IPS-18c (cell line): ENCODE results near the gene FAM107B.

Experiments
- H3K4me3 ChIP-seq: 2 replicates; pipeline ENCODE4 v1.7.0; 2013; ENCODE audit warnings: low read depth, mild to moderate bottlenecking, low read length, moderate library complexity; ENCODE audit not compliant: insufficient read depth
- H3K9me3 ChIP-seq: one replicate; pipeline ENCODE4 v1.6.1; 2013; ENCODE audit warnings: mild to moderate bottlenecking, low read length, moderate library complexity; ENCODE audit not compliant: control insufficient read depth, insufficient read depth

The FAM107B gene

DNA sequence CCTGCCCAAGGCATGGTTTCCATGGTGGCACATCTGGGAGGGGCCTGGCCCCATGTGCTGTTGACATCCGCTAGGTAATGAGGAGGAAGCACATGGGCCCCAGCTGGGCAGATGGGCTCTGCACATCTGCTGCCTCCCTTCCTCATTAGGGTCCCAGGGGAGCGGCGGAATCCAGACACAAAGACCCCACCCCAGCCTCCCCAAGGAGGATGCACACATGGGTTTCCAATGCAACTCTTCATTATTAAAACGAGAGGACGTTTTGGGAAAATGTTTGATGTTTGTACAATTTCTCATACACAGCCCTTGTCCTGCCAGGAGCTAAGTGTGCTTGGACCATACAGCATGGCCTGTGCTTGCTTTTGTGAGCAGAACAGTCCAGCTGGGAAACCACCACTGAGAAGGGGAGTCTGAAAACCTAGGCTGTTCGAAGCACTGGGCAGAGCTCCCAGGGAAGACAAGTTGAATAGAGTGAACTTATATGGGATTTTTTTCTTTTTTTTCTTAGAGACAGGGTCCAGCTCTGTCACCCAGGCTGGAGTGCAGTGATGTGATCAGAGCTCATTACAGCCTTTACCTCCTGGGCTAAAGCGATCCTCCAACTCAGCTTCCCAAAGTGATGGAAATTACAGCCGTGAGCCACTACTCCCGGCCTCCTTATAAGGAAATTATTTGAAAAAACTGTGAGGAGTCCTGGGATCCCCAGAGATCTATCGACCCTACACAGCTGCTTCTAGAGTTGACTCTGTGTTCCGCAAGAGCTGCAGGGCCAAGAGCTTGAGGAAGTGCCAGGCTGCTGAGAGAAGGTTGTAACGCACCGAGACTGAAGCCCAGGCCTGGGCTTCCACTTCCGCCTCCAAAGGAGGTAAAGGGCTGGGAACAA is 23.4 kb downstream of the FAM107B start:
- Histone ChIP-seq H3K4me3 (no peak overlapping the region), H3K9me3 (no peaks in the 10 kb centered on the region)

DNA sequence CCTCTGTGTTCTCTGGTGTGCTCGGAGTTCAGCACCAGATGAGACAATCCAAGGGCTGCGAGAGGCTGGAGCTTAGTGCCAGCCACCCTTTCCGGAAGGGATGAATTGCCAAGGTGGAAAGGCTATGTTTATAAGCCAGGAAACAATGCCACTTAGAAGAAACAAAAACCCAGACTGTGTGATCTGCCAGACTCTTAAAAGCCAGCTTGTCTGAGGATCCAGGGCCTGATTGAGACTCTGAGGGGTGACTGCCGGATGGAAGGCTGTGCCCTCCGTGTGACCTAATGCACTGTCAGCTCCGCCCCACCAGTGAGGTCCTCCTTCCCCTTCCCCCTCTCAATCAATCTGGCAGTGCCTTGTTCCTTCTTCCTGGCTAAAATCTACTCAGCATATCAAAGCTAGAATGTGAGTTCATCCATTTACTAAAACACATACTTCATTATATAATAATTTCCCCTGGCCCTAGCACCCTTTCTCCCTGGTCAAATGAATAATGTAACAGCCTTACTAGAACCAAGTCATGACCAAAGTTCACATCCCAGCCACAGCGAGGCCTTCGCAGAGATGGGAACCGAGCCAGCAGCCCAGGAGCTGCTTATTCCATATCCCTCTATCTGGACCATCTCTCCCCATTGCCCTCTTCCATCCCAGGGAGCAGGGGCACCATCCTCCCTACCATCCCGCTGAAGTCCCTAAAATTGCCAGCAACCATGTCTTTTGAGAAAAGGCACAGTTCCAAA is 25.5 kb downstream of the FAM107B start:
- Histone ChIP-seq H3K4me3 (no peak overlapping the region), H3K9me3 (no peaks in the 10 kb centered on the region)

DNA sequence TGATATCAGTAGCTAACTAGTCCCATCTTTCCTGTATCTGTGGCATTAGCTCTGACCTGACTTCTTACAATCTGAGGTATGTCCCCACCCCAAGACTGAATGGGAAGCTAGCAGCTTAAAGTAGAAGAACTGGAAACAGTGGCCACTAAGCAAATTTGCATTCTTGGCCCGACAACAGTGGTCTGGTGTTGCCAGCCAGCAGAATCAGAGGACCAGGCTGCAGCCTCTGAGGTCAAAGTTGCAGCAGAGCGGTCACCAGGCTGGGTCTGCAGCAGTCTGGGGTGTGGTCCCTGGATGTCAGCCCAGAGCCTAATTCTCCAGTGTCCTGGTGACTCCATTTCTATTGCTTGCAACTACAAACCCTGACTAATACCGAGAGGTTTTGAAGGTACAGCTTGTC is 26.3 kb downstream of the FAM107B start:
- no peak overlapping the region for H3K4me3 ChIP-seq

DNA sequence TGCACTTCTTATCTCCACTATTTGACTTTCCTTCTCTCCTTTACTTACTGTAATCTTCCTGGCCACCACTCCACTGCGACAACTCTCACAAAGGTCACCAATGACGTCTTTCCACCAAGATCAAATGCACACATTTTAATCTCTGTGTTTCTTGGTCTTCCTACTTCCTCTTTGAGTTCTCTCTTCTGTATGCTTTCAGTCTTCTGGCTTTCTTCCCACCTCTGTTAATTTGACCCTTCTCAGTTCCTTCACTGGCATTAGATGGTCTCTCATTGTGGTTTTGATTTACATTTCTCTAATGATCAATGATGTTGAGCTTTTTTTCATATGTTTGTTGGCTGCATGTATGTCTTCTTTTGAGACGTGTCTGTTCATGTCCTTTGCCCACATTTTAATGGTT is 31.9 kb downstream of the FAM107B start:
- Histone ChIP-seq H3K4me3 (no peak overlapping the region), H3K9me3 (peaks cover 3% of the 10 kb centered on the region)

More for the DNA sequence above, 26.3 kb downstream of the FAM107B start:
- H3K9me3 ChIP-seq = no peaks in the 10 kb centered on the region

DNA sequence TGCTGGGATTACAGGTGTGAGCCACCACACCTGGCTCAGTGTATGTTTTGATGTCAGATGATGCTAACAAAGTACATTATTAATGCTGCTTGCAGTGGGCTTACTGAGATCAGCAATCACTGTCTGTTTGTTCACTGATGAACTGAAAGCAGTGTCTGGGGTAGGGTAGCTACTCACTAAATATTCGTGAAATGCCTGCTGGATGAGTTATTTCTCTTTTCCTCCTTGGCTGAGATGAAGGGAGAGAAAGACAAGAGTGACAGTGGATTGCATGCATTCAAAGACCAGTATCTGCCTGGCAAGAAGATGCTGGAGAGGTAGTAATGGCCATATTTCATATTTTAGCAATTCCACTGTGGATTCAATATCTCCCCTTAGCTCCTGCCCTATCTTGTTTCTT is 32.3 kb downstream of the FAM107B start:
- peaks cover 3% of the 10 kb centered on the region for H3K9me3 ChIP-seq

DNA sequence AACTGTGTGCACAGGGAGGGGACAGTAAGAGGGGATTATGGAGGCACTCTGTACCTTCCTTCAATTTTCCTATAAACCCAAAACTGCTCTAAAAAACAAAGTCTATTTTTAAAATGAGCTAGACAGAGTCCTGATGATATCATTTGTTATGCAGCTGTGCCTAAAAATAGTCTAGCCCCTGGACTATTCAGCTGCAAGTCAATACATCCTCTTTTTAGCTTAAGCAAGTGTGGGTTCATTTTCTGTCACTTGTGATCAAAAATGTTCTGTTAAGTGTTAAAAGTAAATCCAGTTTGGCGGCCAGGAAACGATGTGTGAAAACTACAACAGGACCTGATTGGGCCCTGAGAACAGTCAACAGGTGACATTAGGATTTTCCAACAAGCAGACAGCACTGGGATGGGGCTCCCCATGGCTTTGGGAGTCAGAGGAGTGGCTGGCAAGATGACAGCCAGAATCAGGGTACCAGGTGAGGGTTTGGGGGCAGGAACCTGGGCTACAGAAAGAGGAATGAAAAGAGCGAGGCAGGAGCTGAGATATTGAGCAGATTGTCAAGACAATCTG is 33.9 kb downstream of the FAM107B start:
- peaks cover 3% of the 10 kb centered on the region for H3K9me3 ChIP-seq
- H3K4me3 ChIP-seq = no peak overlapping the region

More for the DNA sequence above, 32.3 kb downstream of the FAM107B start:
- H3K4me3 ChIP-seq = no peak overlapping the region

DNA sequence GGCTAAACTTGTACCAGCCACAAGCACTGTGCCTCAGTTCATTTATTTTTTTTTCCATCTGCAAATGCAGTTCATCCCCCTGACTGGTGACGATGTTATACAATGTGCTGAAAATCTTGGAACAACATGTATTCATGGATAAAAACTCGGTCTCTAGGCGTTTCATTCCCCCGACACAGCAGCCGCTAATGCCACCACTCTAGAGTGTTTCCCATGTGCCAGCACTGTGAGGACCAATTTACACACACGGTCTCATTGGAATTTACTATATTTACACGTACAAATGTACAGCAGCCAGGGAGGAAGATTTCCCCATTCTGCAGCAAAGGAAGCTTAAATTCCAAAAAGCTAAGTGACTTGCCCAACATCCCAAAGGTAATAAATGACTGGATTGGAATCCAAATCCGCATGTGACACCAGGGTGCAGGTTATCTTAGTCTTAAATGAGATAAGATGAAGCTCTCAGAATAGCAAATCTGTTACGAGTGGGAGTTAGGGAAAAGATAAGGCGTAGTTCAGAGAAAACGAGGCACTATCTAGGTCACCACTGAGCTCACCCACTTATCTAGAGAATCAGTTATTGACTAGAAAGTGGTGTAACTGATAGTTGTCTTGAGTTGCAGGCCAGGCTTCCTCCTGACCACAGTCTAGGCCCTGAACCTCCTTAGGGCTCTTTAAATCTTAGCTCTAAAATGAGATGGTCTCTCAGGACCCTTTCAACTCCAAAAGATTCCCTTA is 36.7 kb downstream of the FAM107B start:
- Histone ChIP-seq H3K9me3 (peaks cover 3% of the 10 kb centered on the region), H3K4me3 (no peak overlapping the region)

DNA sequence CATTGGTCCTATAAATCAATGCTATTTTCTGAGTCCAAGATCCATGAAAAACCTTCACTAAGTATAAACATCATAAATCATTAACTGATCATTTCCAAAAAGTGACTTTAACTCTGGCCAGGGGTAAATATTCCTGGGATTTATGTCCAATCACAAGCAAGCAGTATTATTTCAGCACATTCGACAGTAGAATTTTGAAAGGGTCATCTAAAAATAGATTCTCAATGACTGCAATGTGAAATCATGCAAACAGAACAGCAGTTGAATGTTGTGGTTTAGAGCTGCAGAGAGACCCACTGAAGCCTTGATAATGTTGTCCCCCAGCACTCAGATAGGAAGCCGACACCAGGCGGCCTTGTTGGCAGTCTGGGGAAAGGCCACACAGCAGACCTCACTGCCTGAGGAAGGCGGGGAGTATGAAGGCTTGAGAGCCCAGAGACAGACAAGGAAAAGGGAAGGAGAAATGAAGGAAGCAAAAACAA is 38.1 kb downstream of the FAM107B start:
- H3K9me3 ChIP-seq = peaks cover 3% of the 10 kb centered on the region
- no peak overlapping the region for H3K4me3 ChIP-seq

DNA sequence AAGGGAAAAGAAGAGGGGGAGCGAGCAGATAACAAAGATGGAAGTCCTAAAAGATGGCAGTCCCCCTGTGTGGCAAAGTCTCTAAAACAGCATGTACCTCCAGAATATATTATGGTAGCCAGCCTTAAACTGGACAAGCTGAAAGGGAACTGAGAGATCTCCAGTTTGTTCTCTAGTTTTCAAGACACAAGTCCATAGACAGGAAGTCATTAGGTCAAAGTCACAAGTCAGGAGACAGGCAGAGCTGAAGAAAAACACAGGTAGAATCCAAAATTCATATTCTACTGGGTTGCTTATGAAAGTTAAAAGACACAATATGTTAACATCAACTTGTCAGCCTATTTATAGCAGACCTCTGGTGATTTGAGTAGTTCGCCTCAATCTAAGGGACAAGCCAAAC is 38.7 kb downstream of the FAM107B start:
- peaks cover 3% of the 10 kb centered on the region for H3K9me3 ChIP-seq
- H3K4me3 ChIP-seq = no peak overlapping the region

DNA sequence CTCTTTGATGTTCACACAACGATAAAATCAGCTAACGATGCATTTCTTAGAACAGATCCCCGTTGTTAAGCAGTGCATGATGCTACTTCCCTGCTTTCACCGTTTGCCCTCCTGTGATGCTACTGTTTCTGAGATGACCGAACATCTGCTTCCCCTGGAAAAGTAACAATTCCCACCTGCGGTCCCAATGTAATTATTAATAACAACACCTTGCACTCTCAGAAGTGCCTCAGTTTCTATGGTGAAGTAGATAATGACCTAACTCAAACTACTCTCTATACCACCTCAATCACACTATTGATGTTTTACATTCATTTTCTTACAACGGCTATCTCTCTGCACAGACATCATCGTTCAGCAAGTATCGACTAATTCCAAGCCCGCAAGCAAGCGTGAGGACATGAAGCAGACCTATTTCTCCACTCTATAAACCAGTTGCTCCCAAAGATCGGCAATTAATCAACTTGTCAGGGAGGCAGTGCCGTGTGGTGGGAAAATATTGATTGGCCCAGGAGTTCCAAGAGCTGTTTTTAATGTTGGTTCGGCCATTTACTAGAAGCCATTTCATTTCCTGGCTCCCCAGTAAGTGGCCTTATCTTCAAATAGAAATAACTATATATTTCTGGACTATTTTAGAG is 42.7 kb downstream of the FAM107B start:
- no peaks in the 10 kb centered on the region for H3K9me3 ChIP-seq
- no peak overlapping the region for H3K4me3 ChIP-seq

DNA sequence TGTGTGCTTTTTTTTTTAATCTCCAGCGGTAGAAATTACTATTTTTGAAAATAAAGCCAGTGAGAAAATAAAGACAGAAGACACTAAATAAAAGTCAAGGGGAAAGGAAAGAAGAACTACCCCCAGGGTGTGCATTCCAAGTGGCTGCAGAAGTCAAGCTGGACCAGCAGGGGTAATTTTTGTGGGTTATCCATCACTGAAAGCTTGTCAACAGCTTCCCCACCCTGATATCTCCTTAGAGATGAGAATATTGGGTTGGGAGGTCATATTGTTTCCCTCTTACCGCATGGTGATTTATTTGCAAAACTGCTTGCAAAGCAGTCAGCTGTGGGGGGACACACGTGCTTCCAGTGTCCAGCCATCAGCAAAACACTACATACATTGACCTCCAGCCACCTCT is 46.4 kb downstream of the FAM107B start:
- no peak overlapping the region for H3K4me3 ChIP-seq
- peaks cover 3% of the 10 kb centered on the region for H3K9me3 ChIP-seq

DNA sequence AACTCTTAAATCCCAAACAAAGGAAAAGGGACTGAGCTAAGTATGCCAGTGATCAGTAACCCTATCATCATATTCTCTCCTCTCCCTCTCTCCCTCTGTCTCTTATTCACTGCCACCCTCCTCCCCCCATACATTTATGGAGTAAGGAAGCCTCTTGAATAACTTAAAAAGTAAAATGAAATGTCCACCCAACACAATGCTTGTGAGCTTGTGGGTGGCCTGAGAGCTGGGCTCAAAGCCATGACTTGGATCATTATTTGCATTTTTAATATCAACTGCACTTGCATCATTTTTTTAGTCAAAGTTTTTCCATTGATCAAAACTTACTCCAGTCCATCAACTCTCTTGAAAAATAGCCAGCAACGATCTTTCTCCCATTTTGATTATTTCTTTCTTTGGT is 46.8 kb downstream of the FAM107B start:
- H3K9me3 ChIP-seq = peaks cover 3% of the 10 kb centered on the region
- H3K4me3 ChIP-seq = no peak overlapping the region

DNA sequence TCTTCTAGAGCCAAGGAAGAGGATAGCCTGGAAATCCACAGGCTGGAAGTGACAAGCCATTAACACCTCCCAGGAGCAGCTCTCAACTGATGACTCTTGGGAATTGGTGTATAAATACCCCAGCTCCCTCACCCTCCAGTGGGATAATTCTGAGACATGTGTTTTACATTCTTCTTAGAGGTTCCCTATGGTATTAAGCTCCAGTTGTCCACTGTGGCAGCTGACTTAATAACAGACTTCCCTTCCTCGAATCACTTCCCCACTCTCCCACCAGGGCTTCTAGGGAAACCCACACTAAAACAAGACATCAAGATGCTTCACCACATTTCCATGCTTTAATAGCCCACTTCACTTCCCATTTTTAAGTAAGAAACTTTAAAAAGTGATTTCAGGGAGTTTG is 47.2 kb downstream of the FAM107B start:
- no peak overlapping the region for H3K4me3 ChIP-seq
- peaks cover 3% of the 10 kb centered on the region for H3K9me3 ChIP-seq

DNA sequence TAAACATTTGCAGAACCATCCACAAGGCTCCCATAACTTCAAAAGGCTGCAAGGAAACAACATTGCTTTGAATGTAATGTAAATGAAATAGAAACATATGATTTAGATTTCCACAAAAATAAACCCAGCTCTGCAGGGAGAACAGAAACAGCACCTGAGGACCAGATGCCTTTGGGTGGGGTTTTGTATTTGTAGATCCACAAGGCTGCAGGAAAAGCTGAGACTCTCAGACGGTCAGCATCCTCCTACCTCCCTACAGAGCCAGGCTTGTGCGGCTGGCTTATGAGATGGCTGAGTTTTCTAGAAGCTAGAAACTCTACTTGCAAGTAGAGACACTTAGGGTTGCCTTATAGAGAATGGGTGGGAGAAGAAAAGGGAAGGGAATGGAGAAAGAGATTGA is 49.8 kb downstream of the FAM107B start:
- Histone ChIP-seq H3K4me3 (no peak overlapping the region), H3K9me3 (peaks cover 3% of the 10 kb centered on the region)

DNA sequence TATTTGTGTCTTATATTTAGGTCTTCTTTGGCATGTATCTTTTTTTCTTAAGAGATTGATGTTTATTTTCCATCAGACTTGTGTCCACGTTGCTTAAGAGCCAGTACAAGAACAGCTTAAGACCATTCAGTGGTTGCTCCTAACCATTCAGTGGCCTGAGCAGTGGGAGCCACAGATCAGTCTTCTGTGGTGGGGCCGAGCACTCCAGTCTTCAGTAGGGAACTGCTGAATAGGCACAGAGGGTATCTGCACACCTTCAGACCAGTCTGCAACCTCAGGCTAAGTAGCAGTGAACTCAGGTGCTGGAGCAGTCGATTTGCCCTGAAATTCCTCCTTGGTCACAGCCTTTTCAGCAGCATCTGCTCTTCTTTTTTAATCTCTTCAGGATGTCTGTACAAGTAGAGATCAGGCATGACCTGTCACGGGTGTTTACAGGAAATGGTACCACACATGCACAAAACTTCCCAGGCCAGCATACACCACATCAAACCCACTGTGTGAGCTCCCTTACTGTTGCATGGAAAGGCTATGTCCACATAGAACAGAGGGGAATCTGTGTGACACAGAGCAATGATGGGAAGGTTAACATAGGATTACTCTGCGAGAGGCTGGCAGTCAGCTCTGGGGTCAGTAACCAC is 51.5 kb downstream of the FAM107B start:
- H3K4me3 ChIP-seq = no peak overlapping the region
- H3K9me3 ChIP-seq = peaks cover 3% of the 10 kb centered on the region

DNA sequence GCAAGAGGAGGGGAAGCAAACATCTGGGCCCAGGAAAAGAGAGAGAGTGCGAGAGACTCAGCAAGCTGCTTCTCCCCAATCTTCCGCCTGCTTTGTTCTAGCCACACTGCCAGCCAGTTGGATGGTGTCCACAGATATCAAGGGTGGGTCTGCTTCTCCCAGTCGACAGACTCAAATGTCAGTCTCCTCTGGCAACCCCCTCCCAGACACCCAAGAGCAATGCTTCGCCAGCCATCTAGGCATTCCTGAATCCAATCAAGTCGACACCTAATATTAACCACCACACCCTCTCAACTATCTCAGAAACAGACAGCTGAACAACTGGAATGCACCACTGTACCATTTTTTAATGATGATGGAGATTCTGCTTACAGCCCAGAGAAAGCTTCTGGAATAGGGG is 57.1 kb downstream of the FAM107B start:
- H3K4me3 ChIP-seq = no peak overlapping the region
- H3K9me3 ChIP-seq = peaks cover 3% of the 10 kb centered on the region
